Esophagus squamous epithelium (tissue), 4 donors: ENCODE measurements around the gene WNK1.

Experiments
- CTCF ChIP-seq, 6 experiments: fragments of 450-650 bp in 4 of 6; fragments of 200-600 bp in 2 of 6; sonication (generic) in 2 of 6; IDR thresholded peaks; one replicate each; pipeline ENCODE4 v1.5.1; 2016 to 2019; ENCODE audit warnings: antibody characterized with exemption in 6 of 6, mild to moderate bottlenecking in 4 of 6, moderate library complexity in 4 of 6
- POLR2A ChIP-seq, 4 donors: fragments of 450-650 bp; IDR thresholded peaks; one replicate each; pipeline ENCODE4 v1.6.1; 2017; ENCODE audit warnings: antibody characterized with exemption in 4 of 4, mild to moderate bottlenecking in 4 of 4, moderate library complexity in 3 of 4

- TF ChIP-seq CTCF (IDR thresholded peaks at IDR 0.05) (no peak), POLR2A (IDR thresholded peaks at IDR 0.05) (no peak)
Observed at GRCh38 chr12:835754-836518, 83.6 kb downstream of the WNK1 start.
